ENCODE results near the gene EDDM3A.

DNA sequence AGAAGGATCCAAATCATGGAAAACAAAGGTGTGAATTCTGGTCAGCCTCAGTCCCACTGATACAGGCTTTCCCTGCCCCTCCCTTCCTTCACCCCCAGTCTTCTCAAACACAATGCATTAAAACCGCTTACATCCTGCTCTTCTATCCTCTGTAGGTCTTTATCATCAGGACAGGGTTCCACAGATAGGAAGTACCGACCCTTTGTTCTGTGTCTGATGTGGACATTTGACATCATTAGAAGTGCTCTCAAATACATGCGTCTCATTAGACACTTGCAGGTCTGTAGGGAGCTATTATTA is 22.9 kb downstream of the EDDM3A start:
- TF ChIP-seq CTCF (IDR thresholded peaks at IDR 0.05; ENCODE audit: poor library complexity, severe bottlenecking), result no peak
- TF ChIP-seq EZH2 (IDR thresholded peaks at IDR 0.05; ENCODE audit: borderline replicate concordance, insufficient read depth, low read length, poor library complexity, severe bottlenecking), result no peak
